Measurements from ENCODE around the gene SDC1. TPM values are rescaled to one million over a fixed set of nuclear protein-coding genes. Genes with fewer than 3 reads are reported as not detected.
"Not testable (repeated sequence)": the region's sequence is repeated elsewhere in the genome, so short reads cannot be mapped to it uniquely, and the experiment has no call there.

SDC1 gene
- total RNA-seq, 2 experiments from 2014 or later: 0.10 TPM; not detected in 1

DNA sequence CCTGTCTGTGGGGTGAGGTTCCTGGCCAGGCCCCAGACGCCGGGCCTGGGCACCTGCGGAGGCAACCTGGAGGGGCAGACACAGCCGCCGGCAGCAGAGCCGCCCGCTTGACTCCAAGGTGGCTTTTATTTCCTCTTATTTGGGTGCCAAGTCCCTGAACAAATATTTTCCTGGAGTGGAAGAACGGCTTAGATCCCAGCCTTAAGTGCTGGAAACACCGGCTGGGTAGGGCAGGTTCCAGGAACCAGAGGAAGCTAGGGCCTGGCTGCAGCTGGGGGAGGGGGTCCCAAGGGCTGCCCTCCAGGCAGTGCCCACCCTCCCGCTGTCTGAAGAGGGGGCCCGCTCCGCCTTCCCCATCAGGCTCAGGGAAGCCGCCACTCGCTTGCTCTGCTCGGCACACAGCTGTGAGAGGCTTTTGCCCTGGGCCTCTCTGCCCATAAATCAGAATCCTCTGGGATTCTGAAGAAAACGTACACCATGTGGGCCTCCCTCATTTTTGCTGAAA, 28.2 kb downstream of the SDC1 start:
- intact Hi-C loops (cut with micrococcal nuclease; ENCODE audit: unreplicated experiment): no loop called here
- Histone ChIP-seq H2AFZ (ENCODE audit: low read length) (no peak overlapping the region), H3K9me3 (ENCODE audit: low read length) (no peaks in the 10 kb centered on the region), H3K4me1 (ENCODE audit: insufficient read depth, low read length, poor library complexity, severe bottlenecking) (no peaks in the 10 kb centered on the region), H3K4me3 (ENCODE audit: low read depth, low read length, poor library complexity, severe bottlenecking) (no peak overlapping the region), H3K79me2 (ENCODE audit: insufficient read depth, low read depth, low read length) (no peaks in the 10 kb centered on the region), H3K27ac (ENCODE audit: low read depth, low read length, poor library complexity, severe bottlenecking) (no peak overlapping the region), H3K4me2 (ENCODE audit: low read length) (no peak overlapping the region), H4K20me1 (ENCODE audit: insufficient read depth, low read length) (no peaks in the 10 kb centered on the region), H3K36me3 (ENCODE audit: insufficient read depth, low read length) (no peaks in the 10 kb centered on the region), H3K9me2 (ENCODE audit: insufficient read depth, low read length) (no peaks in the 10 kb centered on the region)
- no peak for DNase-seq (ENCODE audit: low spot score)
- BruUV-seq (replicated peaks): no TSS peak
- ChIA-PET CTCF (ENCODE audit: unreplicated experiment) (no interaction called here), POLR2A (no interaction called here)
- TF ChIP-seq EZH2phosphoT487 (IDR thresholded peaks at IDR 0.05; ENCODE audit: borderline replicate concordance, low read depth, low read length) (no peak), CTCF (conservative IDR thresholded peaks at IDR 0.05; ENCODE audit: low read length) (no peak)

DNA sequence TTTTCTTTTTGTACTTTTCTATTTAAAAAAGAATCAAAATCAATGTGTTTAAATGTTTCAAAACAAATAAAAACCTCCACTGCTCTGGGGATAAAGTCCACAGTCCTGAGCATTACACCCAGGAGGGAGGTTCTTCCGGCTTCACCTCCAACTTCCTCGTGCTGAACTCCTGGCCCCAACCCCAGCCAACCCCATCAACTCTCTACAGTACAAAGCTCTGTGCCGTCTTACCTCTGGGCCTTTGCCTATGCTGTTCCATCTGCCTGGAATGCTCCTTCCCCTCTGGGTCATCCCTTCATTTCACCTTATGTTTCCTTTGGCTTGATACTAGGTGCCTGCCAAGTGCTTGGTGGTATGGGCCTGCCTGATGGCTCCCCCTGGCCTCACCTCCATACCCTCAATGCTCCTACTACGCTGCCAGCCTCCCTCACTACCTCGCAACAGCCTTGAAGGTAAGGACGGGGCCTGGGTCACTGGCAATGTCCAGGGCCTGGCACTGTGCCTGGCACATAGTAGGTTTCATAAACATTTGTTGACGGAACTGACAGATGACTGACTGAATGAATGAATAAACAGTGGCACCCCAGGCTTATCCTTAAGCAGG, 28.8 kb downstream of the SDC1 start:
- H3K4me3 ChIP-seq (ENCODE audit: low read depth, low read length, poor library complexity, severe bottlenecking): no peak overlapping the region
- H3K9me3 ChIP-seq (ENCODE audit: low read length): no peaks in the 10 kb centered on the region
- no peak overlapping the region for H2AFZ ChIP-seq (ENCODE audit: low read length)
- H3K4me2 ChIP-seq (ENCODE audit: low read length): no peak overlapping the region
- no peaks in the 10 kb centered on the region for H3K4me1 ChIP-seq (ENCODE audit: insufficient read depth, low read length, poor library complexity, severe bottlenecking)
- DNase-seq (ENCODE audit: low spot score): no peak
- no TSS peak for BruUV-seq (replicated peaks)
- H3K9me2 ChIP-seq (ENCODE audit: insufficient read depth, low read length): no peaks in the 10 kb centered on the region
- no peaks in the 10 kb centered on the region for H3K79me2 ChIP-seq (ENCODE audit: insufficient read depth, low read depth, low read length)
- H4K20me1 ChIP-seq (ENCODE audit: insufficient read depth, low read length): no peaks in the 10 kb centered on the region
- H3K27ac ChIP-seq (ENCODE audit: low read depth, low read length, poor library complexity, severe bottlenecking): no peak overlapping the region
- no peaks in the 10 kb centered on the region for H3K36me3 ChIP-seq (ENCODE audit: insufficient read depth, low read length)
- POLR2A ChIA-PET: no interaction called here
- CTCF ChIA-PET (ENCODE audit: unreplicated experiment): interaction anchor here (0.7 kb wide), 1 partner anchor 26 kb away, joined by 3 read pairs; no protein-coding TSS in a partner anchor
- TF ChIP-seq CTCF (conservative IDR thresholded peaks at IDR 0.05; ENCODE audit: low read length): no peak
- intact Hi-C loops (cut with micrococcal nuclease; ENCODE audit: unreplicated experiment): no loop called here

DNA sequence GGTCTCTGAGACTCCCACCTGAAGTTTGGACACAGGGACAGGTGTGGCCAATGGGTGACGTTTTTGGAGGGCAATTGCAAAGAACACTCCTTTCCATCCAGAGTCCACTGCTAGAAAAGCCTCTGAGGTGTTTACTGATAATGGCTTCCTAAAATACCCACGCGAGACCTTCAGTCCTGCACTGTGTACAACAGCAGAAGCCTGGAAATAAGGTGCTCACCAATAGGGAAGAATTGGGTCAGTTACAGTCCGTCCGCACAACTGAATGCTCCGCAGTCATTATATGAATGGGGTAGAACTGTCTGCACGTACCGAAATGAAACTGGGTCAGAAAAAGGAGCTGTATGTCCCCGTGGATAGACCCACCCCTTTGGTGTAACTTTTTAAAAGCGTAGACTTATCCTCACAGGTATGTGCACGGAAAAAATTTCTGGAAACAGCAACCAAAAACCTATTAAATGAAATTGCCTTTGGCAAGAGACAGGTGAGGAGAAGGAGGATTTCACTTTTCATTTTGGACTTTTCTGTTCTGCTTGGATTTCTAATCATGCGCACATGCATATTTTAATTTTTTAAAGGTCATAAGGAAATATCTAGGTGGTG, 29.4 kb downstream of the SDC1 start:
- ChIA-PET POLR2A (no interaction called here), CTCF (ENCODE audit: unreplicated experiment) (interaction anchor here (0.7 kb wide), 1 partner anchor 26 kb away, joined by 3 read pairs; no protein-coding TSS in a partner anchor)
- no TSS peak for BruUV-seq (replicated peaks)
- no peak overlapping the region for H3K4me2 ChIP-seq (ENCODE audit: low read length)
- intact Hi-C loops (cut with micrococcal nuclease; ENCODE audit: unreplicated experiment): no loop called here
- no peak overlapping the region for H2AFZ ChIP-seq (ENCODE audit: low read length)
- H3K4me1 ChIP-seq (ENCODE audit: insufficient read depth, low read length, poor library complexity, severe bottlenecking): no peaks in the 10 kb centered on the region
- H3K9me3 ChIP-seq (ENCODE audit: low read length): no peaks in the 10 kb centered on the region
- DNase-seq (ENCODE audit: low spot score): no peak
- H3K4me3 ChIP-seq (ENCODE audit: low read depth, low read length, poor library complexity, severe bottlenecking): no peak overlapping the region
- H3K79me2 ChIP-seq (ENCODE audit: insufficient read depth, low read depth, low read length): no peaks in the 10 kb centered on the region
- no peaks in the 10 kb centered on the region for H3K36me3 ChIP-seq (ENCODE audit: insufficient read depth, low read length)
- TF ChIP-seq EZH2phosphoT487 (IDR thresholded peaks at IDR 0.05; ENCODE audit: borderline replicate concordance, low read depth, low read length): no peak
- no peak for TF ChIP-seq CTCF (conservative IDR thresholded peaks at IDR 0.05; ENCODE audit: low read length)
- H4K20me1 ChIP-seq (ENCODE audit: insufficient read depth, low read length): no peaks in the 10 kb centered on the region
- H3K9me2 ChIP-seq (ENCODE audit: insufficient read depth, low read length): no peaks in the 10 kb centered on the region
- no peak overlapping the region for H3K27ac ChIP-seq (ENCODE audit: low read depth, low read length, poor library complexity, severe bottlenecking)

DNA sequence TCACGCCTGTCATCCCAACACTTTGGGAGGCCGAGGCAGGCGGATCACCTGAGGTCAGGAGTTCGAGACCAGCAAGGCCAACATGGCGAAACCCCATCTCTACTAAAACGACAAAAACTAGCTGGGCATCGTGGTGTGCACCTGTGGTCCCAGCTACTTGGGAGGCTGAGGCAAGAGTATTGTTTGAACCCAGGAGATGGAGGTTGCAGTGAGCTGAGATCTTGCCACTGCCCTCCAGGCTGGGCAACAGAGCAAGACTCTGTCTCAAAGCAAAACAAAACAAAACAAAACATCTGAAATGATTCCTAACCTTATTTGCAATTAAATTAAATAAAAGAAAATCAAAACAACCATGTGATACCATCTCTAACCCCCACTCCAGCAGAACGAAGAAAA, 29.9 kb downstream of the SDC1 start:
- POLR2A ChIA-PET: not testable (repeated sequence)

More for the DNA sequence above, 29.9 kb downstream of the SDC1 start:
- intact Hi-C loops (cut with micrococcal nuclease; ENCODE audit: unreplicated experiment); BruUV-seq (replicated peaks); H3K9me3 ChIP-seq (ENCODE audit: low read length); H3K4me2 ChIP-seq (ENCODE audit: low read length); H3K36me3 ChIP-seq (ENCODE audit: insufficient read depth, low read length); H3K27ac ChIP-seq (ENCODE audit: low read depth, low read length, poor library complexity, severe bottlenecking); H3K4me3 ChIP-seq (ENCODE audit: low read depth, low read length, poor library complexity, severe bottlenecking); H3K9me2 ChIP-seq (ENCODE audit: insufficient read depth, low read length); H2AFZ ChIP-seq (ENCODE audit: low read length); H3K4me1 ChIP-seq (ENCODE audit: insufficient read depth, low read length, poor library complexity, severe bottlenecking); DNase-seq (ENCODE audit: low spot score); H4K20me1 ChIP-seq (ENCODE audit: insufficient read depth, low read length); CTCF ChIA-PET (ENCODE audit: unreplicated experiment); H3K79me2 ChIP-seq (ENCODE audit: insufficient read depth, low read depth, low read length): not testable (repeated sequence)
